ENCODE data around the gene SPACA4. TPM values are rescaled to one million over a fixed set of nuclear protein-coding genes. Genes with fewer than 3 reads are reported as not detected.

SPACA4 gene
- total and polyA plus RNA-seq, 10 of the 15 experiments (the other 5 are each of a cell fraction or from before 2014, with no cell fraction given), result not detected

DNA sequence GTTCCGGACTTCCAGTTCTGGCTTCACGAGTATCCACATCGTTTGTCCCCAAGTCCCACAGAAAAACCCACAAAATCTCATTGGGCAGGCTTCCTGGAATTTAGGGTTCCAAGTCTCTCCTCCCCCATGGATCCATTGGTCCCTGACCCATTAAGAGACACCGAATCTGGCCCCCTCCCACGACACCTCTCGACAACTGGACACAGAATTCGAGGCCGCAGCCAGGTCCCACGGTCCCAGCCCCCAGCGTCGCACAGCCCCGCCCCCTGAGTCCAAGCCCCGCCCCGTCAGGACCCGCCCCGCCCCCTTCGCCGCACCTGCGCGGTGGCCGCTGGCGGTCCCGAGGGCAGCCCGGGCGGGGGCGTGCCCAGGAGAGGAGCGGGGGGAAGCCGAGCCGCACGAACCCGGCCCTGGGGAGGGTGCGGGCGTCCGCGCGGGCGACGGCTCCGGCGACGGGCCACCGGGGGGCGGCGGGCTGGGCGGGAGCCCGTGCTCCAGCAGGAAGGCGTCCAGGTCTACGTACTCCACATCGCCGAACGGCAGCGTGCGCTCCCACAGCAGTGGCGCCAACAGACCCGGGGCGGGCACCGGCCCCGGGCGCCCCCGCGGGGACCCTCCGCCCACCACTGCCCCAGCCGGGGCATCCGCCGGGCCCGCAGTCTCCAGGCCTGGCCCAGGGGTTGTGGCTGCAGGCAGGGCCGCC lies 28.9 kb downstream of the SPACA4 start (continued):
- TF ChIP-seq, protein P1, sequence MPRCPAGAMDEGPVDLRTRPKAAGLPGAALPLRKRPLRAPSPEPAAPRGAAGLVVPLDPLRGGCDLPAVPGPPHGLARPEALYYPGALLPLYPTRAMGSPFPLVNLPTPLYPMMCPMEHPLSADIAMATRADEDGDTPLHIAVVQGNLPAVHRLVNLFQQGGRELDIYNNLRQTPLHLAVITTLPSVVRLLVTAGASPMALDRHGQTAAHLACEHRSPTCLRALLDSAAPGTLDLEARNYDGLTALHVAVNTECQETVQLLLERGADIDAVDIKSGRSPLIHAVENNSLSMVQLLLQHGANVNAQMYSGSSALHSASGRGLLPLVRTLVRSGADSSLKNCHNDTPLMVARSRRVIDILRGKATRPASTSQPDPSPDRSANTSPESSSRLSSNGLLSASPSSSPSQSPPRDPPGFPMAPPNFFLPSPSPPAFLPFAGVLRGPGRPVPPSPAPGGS (IDR thresholded peaks at IDR 0.05; ENCODE audit: borderline replicate concordance, insufficient read depth, low read depth, low read length, poor library complexity, severe bottlenecking), result peak; percentile 7
- TF ChIP-seq, protein P2, sequence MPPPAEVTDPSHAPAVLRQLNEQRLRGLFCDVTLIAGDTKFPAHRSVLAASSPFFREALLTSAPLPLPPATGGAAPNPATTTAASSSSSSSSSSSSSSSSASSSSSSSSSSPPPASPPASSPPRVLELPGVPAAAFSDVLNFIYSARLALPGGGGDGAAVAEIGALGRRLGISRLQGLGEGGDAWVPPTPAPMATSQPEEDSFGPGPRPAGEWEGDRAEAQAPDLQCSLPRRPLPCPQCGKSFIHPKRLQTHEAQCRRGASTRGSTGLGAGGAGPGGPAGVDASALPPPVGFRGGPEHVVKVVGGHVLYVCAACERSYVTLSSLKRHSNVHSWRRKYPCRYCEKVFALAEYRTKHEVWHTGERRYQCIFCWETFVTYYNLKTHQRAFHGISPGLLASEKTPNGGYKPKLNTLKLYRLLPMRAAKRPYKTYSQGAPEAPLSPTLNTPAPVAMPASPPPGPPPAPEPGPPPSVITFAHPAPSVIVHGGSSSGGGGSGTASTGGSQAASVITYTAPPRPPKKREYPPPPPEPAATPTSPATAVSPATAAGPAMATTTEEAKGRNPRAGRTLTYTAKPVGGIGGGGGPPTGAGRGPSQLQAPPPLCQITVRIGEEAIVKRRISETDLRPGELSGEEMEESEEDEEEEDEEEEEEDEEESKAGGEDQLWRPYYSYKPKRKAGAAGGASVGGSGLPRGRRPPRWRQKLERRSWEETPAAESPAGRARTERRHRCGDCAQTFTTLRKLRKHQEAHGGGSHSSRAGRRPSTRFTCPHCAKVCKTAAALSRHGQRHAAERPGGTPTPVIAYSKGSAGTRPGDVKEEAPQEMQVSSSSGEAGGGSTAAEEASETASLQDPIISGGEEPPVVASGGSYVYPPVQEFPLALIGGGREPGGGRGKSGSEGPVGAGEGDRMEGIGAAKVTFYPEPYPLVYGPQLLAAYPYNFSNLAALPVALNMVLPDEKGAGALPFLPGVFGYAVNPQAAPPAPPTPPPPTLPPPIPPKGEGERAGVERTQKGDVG (CRISPR knock-in tag; IDR thresholded peaks at IDR 0.05), result no peak
- TF ChIP-seq NRF1 (conservative IDR thresholded peaks at IDR 0.05; ENCODE audit: low read depth, low read length) (peak; percentile 46), IKZF2 (IDR thresholded peaks at IDR 0.05) (no peak), RAD21 (IDR thresholded peaks at IDR 0.05; ENCODE audit: insufficient read depth, low read depth, low read length) (no peak), NFYB (IDR thresholded peaks at IDR 0.05; ENCODE audit: insufficient read depth, low read depth, low read length) (no peak), NFIC (IDR thresholded peaks at IDR 0.05; ENCODE audit: low read depth, low read length) (no peak), TCF3 (IDR thresholded peaks at IDR 0.05; ENCODE audit: borderline replicate concordance, insufficient read depth, low read depth, low read length) (no peak)
- TF ChIP-seq, protein P3, sequence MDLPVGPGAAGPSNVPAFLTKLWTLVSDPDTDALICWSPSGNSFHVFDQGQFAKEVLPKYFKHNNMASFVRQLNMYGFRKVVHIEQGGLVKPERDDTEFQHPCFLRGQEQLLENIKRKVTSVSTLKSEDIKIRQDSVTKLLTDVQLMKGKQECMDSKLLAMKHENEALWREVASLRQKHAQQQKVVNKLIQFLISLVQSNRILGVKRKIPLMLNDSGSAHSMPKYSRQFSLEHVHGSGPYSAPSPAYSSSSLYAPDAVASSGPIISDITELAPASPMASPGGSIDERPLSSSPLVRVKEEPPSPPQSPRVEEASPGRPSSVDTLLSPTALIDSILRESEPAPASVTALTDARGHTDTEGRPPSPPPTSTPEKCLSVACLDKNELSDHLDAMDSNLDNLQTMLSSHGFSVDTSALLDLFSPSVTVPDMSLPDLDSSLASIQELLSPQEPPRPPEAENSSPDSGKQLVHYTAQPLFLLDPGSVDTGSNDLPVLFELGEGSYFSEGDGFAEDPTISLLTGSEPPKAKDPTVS (IDR thresholded peaks at IDR 0.05; ENCODE audit: low read depth, low read length), result no peak
- TF ChIP-seq, protein P4, sequence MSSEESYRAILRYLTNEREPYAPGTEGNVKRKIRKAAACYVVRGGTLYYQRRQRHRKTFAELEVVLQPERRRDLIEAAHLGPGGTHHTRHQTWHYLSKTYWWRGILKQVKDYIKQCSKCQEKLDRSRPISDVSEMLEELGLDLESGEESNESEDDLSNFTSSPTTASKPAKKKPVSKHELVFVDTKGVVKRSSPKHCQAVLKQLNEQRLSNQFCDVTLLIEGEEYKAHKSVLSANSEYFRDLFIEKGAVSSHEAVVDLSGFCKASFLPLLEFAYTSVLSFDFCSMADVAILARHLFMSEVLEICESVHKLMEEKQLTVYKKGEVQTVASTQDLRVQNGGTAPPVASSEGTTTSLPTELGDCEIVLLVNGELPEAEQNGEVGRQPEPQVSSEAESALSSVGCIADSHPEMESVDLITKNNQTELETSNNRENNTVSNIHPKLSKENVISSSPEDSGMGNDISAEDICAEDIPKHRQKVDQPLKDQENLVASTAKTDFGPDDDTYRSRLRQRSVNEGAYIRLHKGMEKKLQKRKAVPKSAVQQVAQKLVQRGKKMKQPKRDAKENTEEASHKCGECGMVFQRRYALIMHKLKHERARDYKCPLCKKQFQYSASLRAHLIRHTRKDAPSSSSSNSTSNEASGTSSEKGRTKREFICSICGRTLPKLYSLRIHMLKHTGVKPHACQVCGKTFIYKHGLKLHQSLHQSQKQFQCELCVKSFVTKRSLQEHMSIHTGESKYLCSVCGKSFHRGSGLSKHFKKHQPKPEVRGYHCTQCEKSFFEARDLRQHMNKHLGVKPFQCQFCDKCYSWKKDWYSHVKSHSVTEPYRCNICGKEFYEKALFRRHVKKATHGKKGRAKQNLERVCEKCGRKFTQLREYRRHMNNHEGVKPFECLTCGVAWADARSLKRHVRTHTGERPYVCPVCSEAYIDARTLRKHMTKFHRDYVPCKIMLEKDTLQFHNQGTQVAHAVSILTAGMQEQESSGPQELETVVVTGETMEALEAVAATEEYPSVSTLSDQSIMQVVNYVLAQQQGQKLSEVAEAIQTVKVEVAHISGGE (CRISPR knock-in tag; IDR thresholded peaks at IDR 0.05), result no peak
- TF ChIP-seq, protein P5, sequence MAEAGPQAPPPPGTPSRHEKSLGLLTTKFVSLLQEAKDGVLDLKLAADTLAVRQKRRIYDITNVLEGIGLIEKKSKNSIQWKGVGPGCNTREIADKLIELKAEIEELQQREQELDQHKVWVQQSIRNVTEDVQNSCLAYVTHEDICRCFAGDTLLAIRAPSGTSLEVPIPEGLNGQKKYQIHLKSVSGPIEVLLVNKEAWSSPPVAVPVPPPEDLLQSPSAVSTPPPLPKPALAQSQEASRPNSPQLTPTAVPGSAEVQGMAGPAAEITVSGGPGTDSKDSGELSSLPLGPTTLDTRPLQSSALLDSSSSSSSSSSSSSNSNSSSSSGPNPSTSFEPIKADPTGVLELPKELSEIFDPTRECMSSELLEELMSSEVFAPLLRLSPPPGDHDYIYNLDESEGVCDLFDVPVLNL (IDR thresholded peaks at IDR 0.05; ENCODE audit: low read depth, low read length), result no peak

Data from GM12878 (cell line).